Measurements from ENCODE around the gene MC1R.
"Not testable (repeated sequence)": the region's sequence is repeated elsewhere in the genome, so short reads cannot be mapped to it uniquely, and the experiment has no call there.

DNA sequence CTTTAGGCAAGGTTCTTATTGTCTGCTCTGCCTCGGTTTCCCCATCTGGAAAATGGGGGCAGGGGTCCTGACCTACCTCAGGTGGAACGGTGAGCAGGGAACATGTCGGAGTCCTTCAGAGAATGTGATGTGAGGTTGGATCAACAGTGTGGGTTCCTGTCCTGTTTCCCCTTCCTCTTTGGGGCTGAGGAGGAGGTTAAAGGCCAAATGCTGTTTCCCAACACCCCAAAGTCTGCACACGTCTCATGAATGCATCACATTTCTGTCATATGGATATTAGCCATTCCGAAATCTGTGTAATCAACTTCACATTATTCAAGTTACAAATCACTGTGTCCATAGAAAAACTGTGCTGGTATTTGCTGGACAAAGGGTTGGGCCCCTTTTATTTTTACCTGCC lies 48.8 kb downstream of the MC1R start:
- not testable (repeated sequence) for TF ChIP-seq POLR2A (IDR thresholded peaks at IDR 0.05; ENCODE audit: extremely low read depth, insufficient read length); MAX (IDR thresholded peaks at IDR 0.05; ENCODE audit: low read depth, low read length); MYC (IDR thresholded peaks at IDR 0.05; ENCODE audit: low read depth, low read length)
- TF ChIP-seq, protein P1, sequence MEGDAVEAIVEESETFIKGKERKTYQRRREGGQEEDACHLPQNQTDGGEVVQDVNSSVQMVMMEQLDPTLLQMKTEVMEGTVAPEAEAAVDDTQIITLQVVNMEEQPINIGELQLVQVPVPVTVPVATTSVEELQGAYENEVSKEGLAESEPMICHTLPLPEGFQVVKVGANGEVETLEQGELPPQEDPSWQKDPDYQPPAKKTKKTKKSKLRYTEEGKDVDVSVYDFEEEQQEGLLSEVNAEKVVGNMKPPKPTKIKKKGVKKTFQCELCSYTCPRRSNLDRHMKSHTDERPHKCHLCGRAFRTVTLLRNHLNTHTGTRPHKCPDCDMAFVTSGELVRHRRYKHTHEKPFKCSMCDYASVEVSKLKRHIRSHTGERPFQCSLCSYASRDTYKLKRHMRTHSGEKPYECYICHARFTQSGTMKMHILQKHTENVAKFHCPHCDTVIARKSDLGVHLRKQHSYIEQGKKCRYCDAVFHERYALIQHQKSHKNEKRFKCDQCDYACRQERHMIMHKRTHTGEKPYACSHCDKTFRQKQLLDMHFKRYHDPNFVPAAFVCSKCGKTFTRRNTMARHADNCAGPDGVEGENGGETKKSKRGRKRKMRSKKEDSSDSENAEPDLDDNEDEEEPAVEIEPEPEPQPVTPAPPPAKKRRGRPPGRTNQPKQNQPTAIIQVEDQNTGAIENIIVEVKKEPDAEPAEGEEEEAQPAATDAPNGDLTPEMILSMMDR (IDR thresholded peaks at IDR 0.05; ENCODE audit: low read depth, low read length) = not testable (repeated sequence)
